Lung (tissue), 12 donors: Measurements from ENCODE around the gene MYDGF. TPM values are rescaled to one million over a fixed set of nuclear protein-coding genes. Genes with fewer than 3 reads are reported as not detected.

ENCODE experiments used
- ATAC-seq: fragments of 200-7000 bp; cut with Tn5 transposase; one replicate; pipeline ENCODE4 v1.9.1; 2020; ENCODE audit warnings: moderate number of reproducible peaks; ENCODE audit not compliant: insufficient read depth, low FRiP score
- DNase-seq, 3 donors: peaks; one replicate each; pipeline ENCODE4 v3.0.0-alpha.2; 2013 to 2017
- H3K27ac ChIP-seq, 2 donors: one replicate each; pipeline ENCODE4 v1.5.1; 2013; ENCODE audit warnings: mild to moderate bottlenecking in 2 of 2, moderate library complexity in 2 of 2, control low read depth in 1 of 2, inconsistent platforms in 1 of 2, low read depth in 1 of 2, low read length in 1 of 2
- H3K27me3 ChIP-seq, 3 donors: one replicate each; pipeline ENCODE4 v1.5.1; 2013; ENCODE audit warnings: low read length in 2 of 3; ENCODE audit not compliant: control insufficient read depth in 3 of 3, insufficient read depth in 3 of 3
- H3K36me3 ChIP-seq, 4 donors: one replicate each; pipeline ENCODE4 v1.5.1; 2013; ENCODE audit warnings: low read length in 4 of 4, mild to moderate bottlenecking in 1 of 4, moderate library complexity in 1 of 4; ENCODE audit not compliant: control insufficient read depth in 4 of 4, insufficient read depth in 4 of 4
- H3K4me1 ChIP-seq, 5 donors: one replicate each; pipeline ENCODE4 v1.5.1; 2013; ENCODE audit warnings: low read length in 5 of 5, mild to moderate bottlenecking in 2 of 5, moderate library complexity in 1 of 5; ENCODE audit not compliant: control insufficient read depth in 5 of 5, insufficient read depth in 5 of 5
- H3K4me3 ChIP-seq: one replicate; pipeline ENCODE4 v1.5.1; 2013; ENCODE audit warnings: mild to moderate bottlenecking, control low read depth, moderate library complexity
- H3K9ac ChIP-seq, 2 donors: one replicate each; pipeline ENCODE4 v1.5.1; 2013; ENCODE audit warnings: low read length in 2 of 2, control low read depth in 1 of 2; ENCODE audit not compliant: insufficient read depth in 1 of 2
- H3K9me3 ChIP-seq, 4 donors: one replicate each; pipeline ENCODE4 v1.5.1; 2013; ENCODE audit warnings: low read length in 3 of 4, mild to moderate bottlenecking in 1 of 4, moderate library complexity in 1 of 4; ENCODE audit not compliant: control insufficient read depth in 4 of 4, insufficient read depth in 3 of 4
- WGBS, 2 donors: extraction: QIAGEN DNeasy Blood & Tissue Kit; methylation state at CpG; one replicate each; pipeline ENCODE4 v1.1.7; 2013; 5-methylcytosine and 5-hydroxymethylcytosine counted together
- polyA plus RNA-seq, 2 donors: library from polyadenylated mRNA; stranded (reverse); fragments of 200-250 nt; gene quantifications; one replicate each; pipeline ENCODE4 v1.2.1, GENCODE V29; 2013
- total RNA-seq, 2 donors: library from RNA; depleted of rRNA in 1 of 2; stranded (reverse); fragments of >200 nt in 1 of 2; gene quantifications; one replicate each; pipeline ENCODE4 v1.2.1, GENCODE V29; 2014 to 2021
- TF ChIP-seq, protein P1 (sequence below): IDR thresholded peaks from 2 replicates; pipeline ENCODE4 v1.5.1; 2012; ENCODE audit warnings: mild to moderate bottlenecking; ENCODE audit errors: control extremely low read depth, extremely low read depth
- donor health status: control.
- donor health status: control.
- donor health status: Bipolar disorder and iron deficiency.
- donor health status: healthy.
- donor health status: DM: yes; HTN: yes; CAD: no.

The MYDGF gene
- total and polyA plus RNA-seq, 4 donors: 70.4 to 280 (median 142) TPM

- TF ChIP-seq, protein P1, sequence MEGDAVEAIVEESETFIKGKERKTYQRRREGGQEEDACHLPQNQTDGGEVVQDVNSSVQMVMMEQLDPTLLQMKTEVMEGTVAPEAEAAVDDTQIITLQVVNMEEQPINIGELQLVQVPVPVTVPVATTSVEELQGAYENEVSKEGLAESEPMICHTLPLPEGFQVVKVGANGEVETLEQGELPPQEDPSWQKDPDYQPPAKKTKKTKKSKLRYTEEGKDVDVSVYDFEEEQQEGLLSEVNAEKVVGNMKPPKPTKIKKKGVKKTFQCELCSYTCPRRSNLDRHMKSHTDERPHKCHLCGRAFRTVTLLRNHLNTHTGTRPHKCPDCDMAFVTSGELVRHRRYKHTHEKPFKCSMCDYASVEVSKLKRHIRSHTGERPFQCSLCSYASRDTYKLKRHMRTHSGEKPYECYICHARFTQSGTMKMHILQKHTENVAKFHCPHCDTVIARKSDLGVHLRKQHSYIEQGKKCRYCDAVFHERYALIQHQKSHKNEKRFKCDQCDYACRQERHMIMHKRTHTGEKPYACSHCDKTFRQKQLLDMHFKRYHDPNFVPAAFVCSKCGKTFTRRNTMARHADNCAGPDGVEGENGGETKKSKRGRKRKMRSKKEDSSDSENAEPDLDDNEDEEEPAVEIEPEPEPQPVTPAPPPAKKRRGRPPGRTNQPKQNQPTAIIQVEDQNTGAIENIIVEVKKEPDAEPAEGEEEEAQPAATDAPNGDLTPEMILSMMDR: no peak
- peak overlapping the region in 1 of 2 donors; percentile 40 for H3K27ac ChIP-seq
- 93 to 94% methylated on average over 28 of the region's 28 CpGs for WGBS, 2 donors
- H3K4me3 ChIP-seq: no peak overlapping the region
- ATAC-seq (no peak), DNase-seq (no peak)
- H3K9me3 ChIP-seq: no peaks in the 10 kb centered on the region
- peaks cover 15 to 57% (median 20%) of the 10 kb centered on the region in 4 donors for H3K36me3 ChIP-seq
- H3K27me3 ChIP-seq: no peaks in the 10 kb centered on the region
- H3K9ac ChIP-seq: no peak overlapping the region
- peaks cover 0 to 4% (median 0%) of the 10 kb centered on the region in 5 donors for H3K4me1 ChIP-seq
These were observed 33.7 kb upstream of the MYDGF start for GRCh38 chr19:4703671-4704316.

- DNase-seq (no peak), ATAC-seq (no peak)
- Histone ChIP-seq H3K27me3 (no peaks in the 10 kb centered on the region), H3K27ac (peak overlapping the region in 1 of 2 donors; percentile 4), H3K9me3 (no peaks in the 10 kb centered on the region), H3K9ac (no peak overlapping the region), H3K4me1 (peaks cover 0 to 2% (median 0%) of the 10 kb centered on the region in 5 donors), H3K36me3 (peaks cover 15 to 64% (median 21%) of the 10 kb centered on the region in 4 donors), H3K4me3 (no peak overlapping the region)
- TF ChIP-seq, protein P1: no peak
- 88 to 94% methylated on average over 11 of the region's 11 CpGs for WGBS, 2 donors
These were observed 32.6 kb upstream of the MYDGF start for GRCh38 chr19:4702764-4703163.

DNA sequence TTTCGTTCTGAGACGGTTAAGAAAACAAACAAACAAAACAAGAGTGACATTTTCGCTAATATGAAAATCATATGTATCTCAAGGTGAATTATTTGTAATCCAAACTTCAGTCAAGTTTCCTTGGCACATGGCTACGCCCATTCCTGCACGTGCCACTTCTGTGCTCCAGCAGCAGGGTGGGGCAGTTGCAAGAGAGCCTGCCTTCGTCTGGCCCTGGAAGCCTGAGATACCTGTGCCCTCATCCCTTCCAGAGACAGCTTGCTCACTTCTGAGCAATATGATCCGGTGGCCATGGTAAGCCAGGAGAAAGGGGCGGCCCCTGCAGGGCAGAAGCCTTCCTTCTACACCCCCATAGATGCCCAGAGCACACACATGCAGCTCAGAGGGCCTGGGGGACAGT is 31.4 kb upstream of the MYDGF start:
- peak overlapping the region in 1 of 2 donors; percentile 44 for H3K27ac ChIP-seq
- no peaks in the 10 kb centered on the region for H3K9me3 ChIP-seq
- TF ChIP-seq, protein P1: no peak
- H3K4me3 ChIP-seq: no peak overlapping the region
- no peaks in the 10 kb centered on the region for H3K27me3 ChIP-seq
- 76 to 90% methylated on average over 8 of the region's 8 CpGs for WGBS, 2 donors
- ATAC-seq (no peak), DNase-seq (no peak)
- peaks cover 18 to 71% (median 27%) of the 10 kb centered on the region in 4 donors for H3K36me3 ChIP-seq
- H3K4me1 ChIP-seq: peaks cover 0 to 2% (median 0%) of the 10 kb centered on the region in 5 donors
- no peak overlapping the region for H3K9ac ChIP-seq

- no peak overlapping the region for H3K4me3 ChIP-seq
- H3K9ac ChIP-seq: no peak overlapping the region
- no peaks in the 10 kb centered on the region for H3K9me3 ChIP-seq
- WGBS, 2 donors: 91 to 93% methylated on average over 11 of the region's 11 CpGs
- peaks cover 20 to 72% (median 26%) of the 10 kb centered on the region in 4 donors for H3K36me3 ChIP-seq
- H3K4me1 ChIP-seq: no peaks in the 10 kb centered on the region
- no peak for DNase-seq
- no peak overlapping the region for H3K27ac ChIP-seq
- no peaks in the 10 kb centered on the region for H3K27me3 ChIP-seq
- TF ChIP-seq, protein P1: no peak
- no peak for ATAC-seq
These were observed 30.5 kb upstream of the MYDGF start for GRCh38 chr19:4700693-4700970.
